IMR-90 (cell line): ENCODE results near the gene CCDC171. TPM values are rescaled to one million over a fixed set of nuclear protein-coding genes. Genes with fewer than 3 reads are reported as not detected.

Experiments
- ATAC-seq: fragments of 200-7000 bp; cut with Tn5 transposase; 2 replicates; pipeline ENCODE4 v1.9.1; 2020; ENCODE audit warnings: low read depth, mild to moderate bottlenecking, moderate library complexity
- BruUV-seq: library from RNA; stranded (reverse); fragments of 400-500 nt; replicated peaks from 2 replicates; lab custom pipeline; 2021; lab: Mats Ljungman, UMichigan
- CTCF ChIA-PET: fragments of 300-600 bp; formaldehyde crosslinking; extraction: SDS; loops from one replicate; lab custom pipeline; 2021; ENCODE audit warnings: antibody characterized with exemption; lab: Yijun Ruan, JAX
- POLR2A ChIA-PET: fragments of 300-600 bp; sonication (Branson Sonifier 250); formaldehyde crosslinking; loops from one replicate; lab custom pipeline; 2022; ENCODE audit warnings: antibody characterized with exemption; ENCODE audit not compliant: unreplicated experiment; lab: Charles Lee
- DNase-seq: peaks from one replicate; pipeline ENCODE4 v3.0.0; 2013
- H2AFZ ChIP-seq: replicated peaks from 2 replicates; pipeline ENCODE3; 2013; ENCODE audit warnings: low read length, mild to moderate bottlenecking; ENCODE audit not compliant: poor library complexity
- H2AK5ac ChIP-seq: 2 replicates; pipeline ENCODE4 v1.6.1; 2013; ENCODE audit warnings: low read depth, low read length, inconsistent platforms
- H2AK9ac ChIP-seq: replicated peaks from 2 replicates; pipeline ENCODE3; 2013; ENCODE audit warnings: mild to moderate bottlenecking, low read depth, low read length, moderate library complexity; ENCODE audit not compliant: poor library complexity
- H2BK120ac ChIP-seq: 2 replicates; pipeline ENCODE4 v1.6.1; 2013; ENCODE audit warnings: low read depth, low read length, inconsistent platforms
- H2BK15ac ChIP-seq: 3 replicates; pipeline ENCODE4 v1.6.1; 2013; ENCODE audit warnings: low read depth, low read length, inconsistent platforms
- H2BK20ac ChIP-seq: 2 replicates; pipeline ENCODE4 v1.6.1; 2013; ENCODE audit warnings: low read depth, mild to moderate bottlenecking, inconsistent platforms, low read length, moderate library complexity
- H2BK5ac ChIP-seq: 2 replicates; pipeline ENCODE4 v1.6.1; 2013; ENCODE audit warnings: mild to moderate bottlenecking, low read depth, low read length, inconsistent platforms; ENCODE audit not compliant: poor library complexity, severe bottlenecking
- H3K14ac ChIP-seq: replicated peaks from 2 replicates; pipeline ENCODE4 v1.6.1; 2013; ENCODE audit warnings: low read depth, low read length, inconsistent platforms
- H3K18ac ChIP-seq: 2 replicates; pipeline ENCODE4 v1.6.1; 2013; ENCODE audit warnings: low read depth, low read length, control low read depth
- H3K23ac ChIP-seq: 2 replicates; pipeline ENCODE4 v1.6.1; 2013; ENCODE audit warnings: low read depth, low read length, inconsistent platforms
- H3K27ac ChIP-seq: 2 replicates; pipeline ENCODE4 v1.5.1; 2013; ENCODE audit warnings: mild to moderate bottlenecking, control low read depth, low read length; ENCODE audit not compliant: insufficient read depth
- H3K27me3 ChIP-seq: 2 replicates; pipeline ENCODE4 v1.6.1; 2013; ENCODE audit warnings: low read length; ENCODE audit not compliant: control insufficient read depth, insufficient read depth
- H3K36me3 ChIP-seq: 2 replicates; pipeline ENCODE4 v1.6.1; 2013; ENCODE audit warnings: low read length, mixed read lengths; ENCODE audit not compliant: control insufficient read depth, insufficient read depth
- H3K4ac ChIP-seq: 2 replicates; pipeline ENCODE4 v1.6.1; 2013; ENCODE audit warnings: low read depth, low read length, inconsistent platforms
- H3K4me1 ChIP-seq: 2 replicates; pipeline ENCODE4 v1.6.1; 2013; ENCODE audit warnings: low read length, mixed read lengths; ENCODE audit not compliant: control insufficient read depth, insufficient read depth
- H3K4me2 ChIP-seq: 2 replicates; pipeline ENCODE4 v1.6.1; 2013; ENCODE audit warnings: low read depth, mild to moderate bottlenecking, control low read depth, low read length, moderate library complexity
- H3K4me3 ChIP-seq: 2 replicates; pipeline ENCODE4 v1.5.1; 2013; ENCODE audit warnings: low read depth, mild to moderate bottlenecking, control low read depth, low read length, moderate library complexity; ENCODE audit not compliant: insufficient read depth
- H3K56ac ChIP-seq: 2 replicates; pipeline ENCODE4 v1.6.1; 2013; ENCODE audit warnings: low read length, inconsistent platforms; ENCODE audit not compliant: insufficient read depth; ENCODE audit errors: extremely low read depth
- H3K79me1 ChIP-seq, 2 experiments: 2 replicates each; pipeline ENCODE4 v1.6.1; 2013; ENCODE audit warnings: low read length in 2 of 2, inconsistent platforms in 1 of 2, low read depth in 1 of 2
- H3K9ac ChIP-seq: 2 replicates; pipeline ENCODE4 v1.6.1; 2013; ENCODE audit warnings: low read depth, low read length, control low read depth
- H3K9me1 ChIP-seq: 2 replicates; pipeline ENCODE4 v1.6.1; 2013; ENCODE audit warnings: low read length, inconsistent platforms; ENCODE audit not compliant: insufficient read depth
- H3K9me3 ChIP-seq: 2 replicates; pipeline ENCODE4 v1.6.1; 2013; ENCODE audit warnings: low read length; ENCODE audit not compliant: control insufficient read depth, insufficient read depth
- H4K20me1 ChIP-seq: 2 replicates; pipeline ENCODE4 v1.6.1; 2013; ENCODE audit warnings: low read length, inconsistent platforms; ENCODE audit not compliant: insufficient read depth
- H4K5ac ChIP-seq: 2 replicates; pipeline ENCODE4 v1.6.1; 2013; ENCODE audit warnings: mild to moderate bottlenecking, low read depth, low read length, control low read depth
- H4K8ac ChIP-seq, 2 experiments: 2 replicates each; pipeline ENCODE4 v1.6.1; 2013; ENCODE audit warnings: low read depth in 2 of 2, low read length in 2 of 2, control low read depth in 1 of 2, inconsistent platforms in 1 of 2
- H4K91ac ChIP-seq: 2 replicates; pipeline ENCODE4 v1.6.1; 2013; ENCODE audit warnings: low read depth, low read length, inconsistent platforms; ENCODE audit not compliant: insufficient read depth
- BHLHE40 ChIP-seq: fragments of 150-350 bp; IDR thresholded peaks from 2 replicates; pipeline ENCODE4 v1.6.1; 2016; ENCODE audit warnings: mild to moderate bottlenecking, low read depth, low read length
- FOS ChIP-seq: fragments of 150-350 bp; IDR thresholded peaks from 2 replicates; pipeline ENCODE4 v1.6.1; 2016; ENCODE audit warnings: low read depth, low read length
- MAFK ChIP-seq: IDR thresholded peaks from 2 replicates; pipeline ENCODE4 v1.6.1; 2012; ENCODE audit warnings: low read depth, low read length, improper control_type of control experiment
- MAZ ChIP-seq: IDR thresholded peaks from 2 replicates; pipeline ENCODE4 v1.6.1; 2012; ENCODE audit warnings: low read depth, mild to moderate bottlenecking, low read length, improper control_type of control experiment, moderate library complexity, borderline replicate concordance
- RAD21 ChIP-seq: IDR thresholded peaks from 2 replicates; pipeline ENCODE4 v1.6.1; 2012; ENCODE audit warnings: low read length, improper control_type of control experiment
- SMC3 ChIP-seq: fragments of 150-350 bp; IDR thresholded peaks from 2 replicates; pipeline ENCODE4 v1.6.1; 2016; ENCODE audit warnings: low read depth, mild to moderate bottlenecking, antibody characterized with exemption, low read length, moderate library complexity
- WGBS, 2 experiments: methylation state at CpG; one replicate each; pipeline versions ENCODE4 v1.1.5 to v1.1.7; 2013; ENCODE audit warnings: missing lambda C conversion rate in 2 of 2; ENCODE audit not compliant: insufficient read length in 1 of 2; ENCODE audit errors: extremely low coverage in 2 of 2; 5-methylcytosine and 5-hydroxymethylcytosine counted together
- dilution Hi-C: fragments of 300-500 bp; cut with HindIII; formaldehyde crosslinking; loops from one replicate; pipeline ENCODE4 v1.14.3; 2018; ENCODE audit warnings: low sequenced_read_pairs; ENCODE audit not compliant: unreplicated experiment
- in situ Hi-C: fragments of 300-500 bp; cut with MboI; formaldehyde crosslinking; loops from 3 replicates; pipeline ENCODE4 v1.14.3; 2019; ENCODE audit warnings: low sequenced_read_pairs, inconsistent platforms, mixed read lengths
- intact Hi-C: fragments of 100-400 bp; cut with micrococcal nuclease; formaldehyde crosslinking; loops from 2 replicates; pipeline ENCODE4 v1.10.0; 2022
- polyA plus RNA-seq, 3 experiments: library from polyadenylated mRNA; depleted of rRNA; stranded (reverse); fragments of >200 nt; gene quantifications; 2 replicates each; pipeline ENCODE4 v1.2.3, GENCODE V29; 2012; ENCODE audit warnings: low replicate concordance in 1 of 3
- total RNA-seq: library from RNA; depleted of rRNA; stranded (reverse); fragments of >200 nt; gene quantifications from 2 replicates; pipeline ENCODE4 v1.2.3, GENCODE V29; 2012
- TF ChIP-seq, protein P1 (sequence below): conservative IDR thresholded peaks from 2 replicates; pipeline ENCODE4 v1.5.1; 2012; ENCODE audit warnings: mild to moderate bottlenecking, low read depth, low read length, improper control_type of control experiment

The CCDC171 gene
- total and polyA plus RNA-seq, 2 of the 4 experiments (the other 2 are of a cell fraction): 0.63 to 2.2 TPM

DNA sequence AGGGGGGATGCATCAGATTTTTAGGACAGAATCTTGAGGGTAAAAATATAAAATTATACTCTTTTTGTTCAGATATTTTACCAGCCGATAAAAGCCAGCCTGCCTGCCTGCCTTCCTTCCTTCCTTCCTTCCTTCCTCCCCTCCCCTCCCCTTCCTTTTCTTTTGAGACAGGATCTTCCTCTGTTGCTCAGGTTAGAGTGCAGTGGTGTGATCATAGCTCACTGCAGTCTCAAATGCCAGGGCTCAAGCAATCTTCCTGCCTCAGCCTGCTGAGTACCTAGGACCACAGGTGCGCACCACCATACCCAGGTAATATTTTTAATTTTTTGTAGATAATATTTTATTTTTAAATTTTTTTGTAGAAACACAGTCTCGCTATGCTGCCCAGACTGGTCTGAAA is 330.0 kb downstream of the CCDC171 start:
- no peak overlapping the region for H3K9ac ChIP-seq
- H4K91ac ChIP-seq: no peak overlapping the region
- H3K36me3 ChIP-seq: no peaks in the 10 kb centered on the region
- no peak overlapping the region for H3K4me3 ChIP-seq
- H3K56ac ChIP-seq: no peak overlapping the region
- in situ Hi-C loops: no loop called here
- no peak overlapping the region for H2AK9ac ChIP-seq
- no peaks in the 10 kb centered on the region for H3K4me1 ChIP-seq
- H3K4ac ChIP-seq: no peak overlapping the region
- TF ChIP-seq RAD21 (no peak), MAFK (no peak), BHLHE40 (no peak), SMC3 (no peak), FOS (no peak), MAZ (no peak)
- TF ChIP-seq, protein P1, sequence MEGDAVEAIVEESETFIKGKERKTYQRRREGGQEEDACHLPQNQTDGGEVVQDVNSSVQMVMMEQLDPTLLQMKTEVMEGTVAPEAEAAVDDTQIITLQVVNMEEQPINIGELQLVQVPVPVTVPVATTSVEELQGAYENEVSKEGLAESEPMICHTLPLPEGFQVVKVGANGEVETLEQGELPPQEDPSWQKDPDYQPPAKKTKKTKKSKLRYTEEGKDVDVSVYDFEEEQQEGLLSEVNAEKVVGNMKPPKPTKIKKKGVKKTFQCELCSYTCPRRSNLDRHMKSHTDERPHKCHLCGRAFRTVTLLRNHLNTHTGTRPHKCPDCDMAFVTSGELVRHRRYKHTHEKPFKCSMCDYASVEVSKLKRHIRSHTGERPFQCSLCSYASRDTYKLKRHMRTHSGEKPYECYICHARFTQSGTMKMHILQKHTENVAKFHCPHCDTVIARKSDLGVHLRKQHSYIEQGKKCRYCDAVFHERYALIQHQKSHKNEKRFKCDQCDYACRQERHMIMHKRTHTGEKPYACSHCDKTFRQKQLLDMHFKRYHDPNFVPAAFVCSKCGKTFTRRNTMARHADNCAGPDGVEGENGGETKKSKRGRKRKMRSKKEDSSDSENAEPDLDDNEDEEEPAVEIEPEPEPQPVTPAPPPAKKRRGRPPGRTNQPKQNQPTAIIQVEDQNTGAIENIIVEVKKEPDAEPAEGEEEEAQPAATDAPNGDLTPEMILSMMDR: no peak
- no peak overlapping the region for H3K27ac ChIP-seq
- H3K18ac ChIP-seq: no peak overlapping the region
- no peak overlapping the region for H3K23ac ChIP-seq
- intact Hi-C loops: no loop called here
- no peaks in the 10 kb centered on the region for H3K9me3 ChIP-seq
- no peaks in the 10 kb centered on the region for H3K79me1 ChIP-seq
- no peak overlapping the region for H2BK20ac ChIP-seq
- DNase-seq (no peak), ATAC-seq (no peak)
- no peak overlapping the region for H4K8ac ChIP-seq
- no peak overlapping the region for H2AK5ac ChIP-seq
- no peaks in the 10 kb centered on the region for H4K20me1 ChIP-seq
- no CpG with 5 or more reads among the region's 3 CpGs for WGBS, 2 experiments
- no peak overlapping the region for H2BK15ac ChIP-seq
- no TSS peak for BruUV-seq
- no peaks in the 10 kb centered on the region for H3K27me3 ChIP-seq
- no peak overlapping the region for H3K4me2 ChIP-seq
- ChIA-PET CTCF (no interaction called here), POLR2A (no interaction called here)
- H3K9me1 ChIP-seq: no peaks in the 10 kb centered on the region
- H2AFZ ChIP-seq: no peak overlapping the region
- H2BK120ac ChIP-seq: no peak overlapping the region
- dilution Hi-C loops: no loop called here
- H4K5ac ChIP-seq: no peak overlapping the region
- H2BK5ac ChIP-seq: no peak overlapping the region
- H3K14ac ChIP-seq: no peak overlapping the region
